HCT116 (cell line): ENCODE results near the gene SUPT5H. TPM values are rescaled to one million over a fixed set of nuclear protein-coding genes. Genes with fewer than 3 reads are reported as not detected.

Experiments
- ATAC-seq: fragments of 200-7000 bp; cut with Tn5 transposase; 2 replicates; pipeline ENCODE4 v1.9.1; 2020; ENCODE audit warnings: mild to moderate bottlenecking, moderate library complexity
- BruUV-seq: library from RNA; stranded (reverse); fragments of 400-500 nt; replicated peaks from 2 replicates; lab custom pipeline; 2021; lab: Mats Ljungman, UMichigan
- CTCF ChIA-PET: fragments of 300-600 bp; sonication (Branson Sonifier 250); formaldehyde crosslinking; loops from one replicate; lab custom pipeline; 2021; ENCODE audit warnings: antibody characterized with exemption; lab: Charles Lee
- POLR2A ChIA-PET: fragments of 300-600, 350-600 bp; sonication (Branson Sonifier 250); formaldehyde crosslinking; loops from one replicate; lab custom pipeline; 2021; ENCODE audit warnings: antibody characterized with exemption; lab: Charles Lee
- RAD21 ChIA-PET, 2 experiments: fragments of 300-600 bp; sonication (Branson Sonifier 250); formaldehyde crosslinking; loops; one replicate each; lab custom pipeline; 2023; ENCODE audit warnings: low total read pairs in 2 of 2; ENCODE audit not compliant: uncharacterized antibody in 2 of 2, unreplicated experiment in 2 of 2, low non-redundant PET in 1 of 2; lab: Charles Lee
- DNase-seq: peaks from one replicate; pipeline ENCODE4 v3.0.0-alpha.2; 2010; ENCODE audit warnings: low read depth, low spot score
- H2AFZ ChIP-seq: fragments of 200-600 bp; shearing (Covaris generic), sonication (generic); 2 replicates; pipeline ENCODE4 v1.6.1; 2017; ENCODE audit warnings: low read depth, mixed run types, mixed read lengths, antibody characterized with exemption, low read length; ENCODE audit not compliant: poor library complexity, severe bottlenecking
- H3K27ac ChIP-seq: 2 replicates; pipeline ENCODE4 v1.5.1; 2012; ENCODE audit warnings: low read depth, low read length
- H3K27me3 ChIP-seq: fragments of 200-600 bp; sonication (generic); 2 replicates; pipeline ENCODE4 v1.6.1; 2016; ENCODE audit warnings: mixed run types, low read length, mixed read lengths; ENCODE audit not compliant: insufficient read depth
- H3K36me3 ChIP-seq, 2 experiments: fragments of 200-500 bp in 1 of 2; fragments of 200-600 bp in 1 of 2; sonication (Bioruptor generic) in 1 of 2; sonication (generic) in 1 of 2; 2 replicates each; pipeline versions ENCODE4 v1.5.1 to v1.6.1; 2014 to 2016; ENCODE audit warnings: low read length in 2 of 2, inconsistent platforms in 1 of 2, mixed read lengths in 1 of 2, mixed run types in 1 of 2; ENCODE audit not compliant: insufficient read depth in 2 of 2, control insufficient read depth in 1 of 2
- H3K4me1 ChIP-seq, 2 experiments: fragments of 200-600 bp in 1 of 2; sonication (generic) in 1 of 2; 2 replicates each; pipeline versions ENCODE4 v1.5.1 to v1.6.1; 2012 to 2017; ENCODE audit warnings: low read length in 2 of 2, inconsistent platforms in 1 of 2, mild to moderate bottlenecking in 1 of 2, mixed read lengths in 1 of 2, mixed run types in 1 of 2, moderate library complexity in 1 of 2; ENCODE audit not compliant: insufficient read depth in 2 of 2, control insufficient read depth in 1 of 2
- H3K4me2 ChIP-seq: fragments of 200-600 bp; sonication (generic); 2 replicates; pipeline ENCODE4 v1.6.1; 2017; ENCODE audit warnings: mixed run types, low read length, mixed read lengths
- H3K4me3 ChIP-seq, 2 experiments: fragments of 200-600 bp in 1 of 2; sonication (generic) in 1 of 2; replicated peaks in 1 of 2; 2 replicates each; pipeline ENCODE4 v1.5.1; 2011 to 2016; ENCODE audit warnings: low read length in 2 of 2, control low read depth in 1 of 2, low read depth in 1 of 2, mild to moderate bottlenecking in 1 of 2, mixed read lengths in 1 of 2, mixed run types in 1 of 2
- H3K79me2 ChIP-seq: fragments of 200-600 bp; sonication (generic); 2 replicates; pipeline ENCODE4 v1.6.1; 2017; ENCODE audit warnings: mild to moderate bottlenecking, mixed run types, low read length, moderate library complexity, mixed read lengths; ENCODE audit not compliant: insufficient read depth
- H3K9ac ChIP-seq: fragments of 200-600 bp; sonication (generic); 2 replicates; pipeline ENCODE4 v1.6.1; 2016; ENCODE audit warnings: low read length, mixed read lengths
- H3K9me2 ChIP-seq: fragments of 200-600 bp; sonication (generic), shearing (Covaris generic); 2 replicates; pipeline ENCODE4 v1.6.1; 2017; ENCODE audit warnings: mixed run types, mild to moderate bottlenecking, moderate library complexity; ENCODE audit not compliant: insufficient read depth
- H3K9me3 ChIP-seq, 2 experiments: fragments of 200-500 bp in 1 of 2; fragments of 200-600 bp in 1 of 2; sonication (Bioruptor generic) in 1 of 2; sonication (generic) in 1 of 2; 2 replicates each; pipeline ENCODE4 v1.6.1; 2014 to 2017; ENCODE audit warnings: low read length in 2 of 2, mixed read lengths in 2 of 2, inconsistent platforms in 1 of 2, low read depth in 1 of 2, mild to moderate bottlenecking in 1 of 2, mixed run types in 1 of 2, moderate library complexity in 1 of 2; ENCODE audit not compliant: control insufficient read depth in 1 of 2, insufficient read depth in 1 of 2
- H4K20me1 ChIP-seq: fragments of 200-600 bp; sonication (generic), shearing (Covaris generic); 2 replicates; pipeline ENCODE4 v1.6.1; 2017; ENCODE audit warnings: mixed run types, mild to moderate bottlenecking, moderate library complexity; ENCODE audit not compliant: insufficient read depth
- CBX3 ChIP-seq: IDR thresholded peaks from 2 replicates; pipeline ENCODE4 v1.6.1; 2012; ENCODE audit warnings: low read depth
- EGR1 ChIP-seq: IDR thresholded peaks from 2 replicates; pipeline ENCODE4 v1.6.1; 2012; ENCODE audit warnings: low read depth
- ELF1 ChIP-seq: IDR thresholded peaks from 2 replicates; pipeline ENCODE4 v1.6.1; 2012; ENCODE audit warnings: low read depth, borderline replicate concordance
- FOSL1 ChIP-seq: IDR thresholded peaks from 2 replicates; pipeline ENCODE4 v1.6.1; 2012; ENCODE audit warnings: low read depth
- RAD21 ChIP-seq: IDR thresholded peaks from 2 replicates; pipeline ENCODE4 v1.6.1; 2012; ENCODE audit warnings: low read depth, mild to moderate bottlenecking
- REST ChIP-seq: IDR thresholded peaks from 2 replicates; pipeline ENCODE4 v1.6.1; 2012; ENCODE audit warnings: low read depth
- TCF7L2 ChIP-seq: IDR thresholded peaks from 2 replicates; pipeline ENCODE4 v1.7.0; 2011; ENCODE audit warnings: borderline replicate concordance, inconsistent platforms; ENCODE audit not compliant: insufficient read depth, insufficient read length; ENCODE audit errors: extremely low read depth
- intact Hi-C: fragments of 100-400 bp; cut with micrococcal nuclease; formaldehyde crosslinking; loops from 2 replicates; pipeline ENCODE4 v1.10.0; 2022
- total RNA-seq: library from RNA; stranded (reverse); gene quantifications from one replicate; pipeline ENCODE4 v1.2.1, GENCODE V29; 2021; ENCODE audit not compliant: unreplicated experiment

Gene SUPT5H
- total RNA-seq, 1 experiment from 2014 or later: 120 TPM

GRCh38 chr19:39424934-39425333 is 20.4 kb upstream of the SUPT5H start:
- H4K20me1 ChIP-seq: no peaks in the 10 kb centered on the region
- no peaks in the 10 kb centered on the region for H3K79me2 ChIP-seq
- H3K9me2 ChIP-seq: no peaks in the 10 kb centered on the region
- BruUV-seq: no TSS peak
- TF ChIP-seq FOSL1 (no peak), RAD21 (no peak), REST (no peak), ELF1 (no peak), TCF7L2 (no peak), EGR1 (no peak), CBX3 (no peak)
- no peaks in the 10 kb centered on the region for H3K9me3 ChIP-seq
- no peaks in the 10 kb centered on the region for H3K27me3 ChIP-seq
- ATAC-seq (no peak), DNase-seq (no peak)
- no peak overlapping the region for H3K4me3 ChIP-seq
- H2AFZ ChIP-seq: no peak overlapping the region
- no peak overlapping the region for H3K27ac ChIP-seq
- no peaks in the 10 kb centered on the region for H3K36me3 ChIP-seq
- no peak overlapping the region for H3K9ac ChIP-seq
- H3K4me1 ChIP-seq: peaks cover 25% of the 10 kb centered on the region in 2 experiments
- H3K4me2 ChIP-seq: no peak overlapping the region
- POLR2A ChIA-PET: interaction anchor here (0.6 to 6.0 kb wide), 2 partner anchors 11 to 996 kb away, joined by 3 to 33 read pairs; partner anchors contain the start of gene RPS16
- CTCF ChIA-PET: interaction anchor here (0.6 kb wide), 1 partner anchor 302 kb away, joined by 3 read pairs; no protein-coding TSS in a partner anchor
- RAD21 ChIA-PET: no interaction called here
- intact Hi-C loops: no loop called here
